Left lung (tissue), 10 donors: Measurements from ENCODE around the gene EXOC3. TPM values are rescaled to one million over a fixed set of nuclear protein-coding genes. Genes with fewer than 3 reads are reported as not detected.
"Not testable (repeated sequence)": the region's sequence is repeated elsewhere in the genome, so short reads cannot be mapped to it uniquely, and the experiment has no call there.

ENCODE experiments used
- ATAC-seq: fragments of 200-7000 bp; cut with Tn5 transposase; one replicate; pipeline ENCODE4 v1.9.1; 2020; ENCODE audit warnings: moderate library complexity
- DNase-seq, 4 donors: peaks; one replicate each; pipeline ENCODE4 v3.0.0-alpha.2; 2013 to 2020
- H3K27ac ChIP-seq, 2 donors: fragments of 200-600 bp; sonication (generic) in 1 of 2; one replicate each; pipeline versions ENCODE4 v1.5.0 to v1.8.0; 2020 to 2021
- H3K27me3 ChIP-seq, 2 donors: fragments of 200-600 bp; sonication (generic) in 1 of 2; one replicate each; pipeline versions ENCODE4 v1.5.0 to v1.8.0; 2020 to 2021
- H3K36me3 ChIP-seq, 2 donors: fragments of 200-600 bp; sonication (generic) in 1 of 2; one replicate each; pipeline versions ENCODE4 v1.5.0 to v1.8.0; 2020 to 2021
- H3K4me1 ChIP-seq, 2 donors: fragments of 200-600 bp; one replicate each; pipeline ENCODE4 v1.8.0; 2021
- H3K4me3 ChIP-seq, 2 donors: fragments of 200-600 bp; sonication (generic) in 1 of 2; one replicate each; pipeline versions ENCODE4 v1.5.0 to v1.8.0; 2020 to 2021; ENCODE audit warnings: mild to moderate bottlenecking in 1 of 2
- H3K9me3 ChIP-seq, 2 donors: fragments of 200-600 bp; sonication (generic) in 1 of 2; one replicate each; pipeline versions ENCODE4 v1.5.0 to v1.8.0; 2020 to 2021
- CTCF ChIP-seq, 2 donors: fragments of 200-600 bp; sonication (generic) in 1 of 2; IDR thresholded peaks; one replicate each; pipeline versions ENCODE4 v1.5.0 to v1.8.0; 2021; ENCODE audit warnings: antibody characterized with exemption in 2 of 2
- intact Hi-C, 2 donors: fragments of 100-400 bp; cut with DNase I; formaldehyde crosslinking; loops; one replicate each; pipeline versions ENCODE4 v1.11.2 to v1.14.2; 2022
- polyA plus RNA-seq, 6 donors: library from polyadenylated mRNA; unstranded; fragments of 120-200 nt; gene quantifications; one replicate each; pipeline ENCODE4 v1.2.1, GENCODE V29; 2013; ENCODE audit not compliant: insufficient read length in 6 of 6
- total RNA-seq, 2 donors: library from RNA; stranded (reverse); fragmentation: NEBNext Ultra II Directional; extraction: Animal tissue kit (Norgen Biotek cat#: 25700); gene quantifications; one replicate each; pipeline ENCODE4 v1.2.1, GENCODE V29; 2021
- donor health status: DM: no; HTN: yes; CAD: no.
- donor health status: DM: no; HTN: no; CAD: no.

EXOC3 gene
- total and polyA plus RNA-seq, 8 donors: 43.8 to 62.4 (median 57.0) TPM

GRCh38 chr5:472656-473550 lies 29.9 kb downstream of the EXOC3 start:
- no peak for TF ChIP-seq CTCF (IDR thresholded peaks at IDR 0.05)
- H3K27me3 ChIP-seq: peaks cover 25 to 41% of the 10 kb centered on the region in 2 donors
- H3K4me3 ChIP-seq: peak overlapping the region; percentile 75 to 89
- peak overlapping the region; percentile 67 to 81 for H3K27ac ChIP-seq
- H3K36me3 ChIP-seq: peaks cover 0 to 19% of the 10 kb centered on the region in 2 donors
- intact Hi-C loops: no loop called here
- ATAC-seq (peak; percentile 85), DNase-seq (peak; percentile 80 to 98 (median 90))
- H3K9me3 ChIP-seq: no peaks in the 10 kb centered on the region
- H3K4me1 ChIP-seq: peaks cover 7 to 34% of the 10 kb centered on the region in 2 donors

GRCh38 chr5:473551-474192 lies 30.7 kb downstream of the EXOC3 start:
- no peak for TF ChIP-seq CTCF (IDR thresholded peaks at IDR 0.05)
- Histone ChIP-seq H3K27me3 (peaks cover 25 to 49% of the 10 kb centered on the region in 2 donors), H3K27ac (peak overlapping the region in 1 of 2 donors; percentile 61), H3K9me3 (no peaks in the 10 kb centered on the region), H3K4me1 (peaks cover 7 to 34% of the 10 kb centered on the region in 2 donors), H3K36me3 (peaks cover 0 to 15% of the 10 kb centered on the region in 2 donors), H3K4me3 (peak overlapping the region; percentile 75 to 89)
- ATAC-seq (peak; percentile 15), DNase-seq (peak; percentile 30 to 76 (median 41))
- intact Hi-C loops: no loop called here

- Histone ChIP-seq H3K4me1 (peaks cover 7 to 34% of the 10 kb centered on the region in 2 donors), H3K4me3 (peak overlapping the region in 1 of 2 donors; percentile 89), H3K27me3 (peaks cover 29 to 56% of the 10 kb centered on the region in 2 donors)
- intact Hi-C loops, H3K27ac ChIP-seq, ATAC-seq, H3K9me3 ChIP-seq, DNase-seq, H3K36me3 ChIP-seq: not testable (repeated sequence)
These were observed 31.4 kb downstream of the EXOC3 start for GRCh38 chr5:474232-474839.

- DNase-seq: peak in 2 of 4 donors; percentile 31 to 82
- H3K9me3 ChIP-seq: no peaks in the 10 kb centered on the region
- peak overlapping the region in 1 of 2 donors; percentile 89 for H3K4me3 ChIP-seq
- H3K27me3 ChIP-seq: peaks cover 32 to 63% of the 10 kb centered on the region in 2 donors
- intact Hi-C loops: no loop called here
- H3K36me3 ChIP-seq: peaks cover 0 to 1% of the 10 kb centered on the region in 2 donors
- TF ChIP-seq CTCF (IDR thresholded peaks at IDR 0.05): no peak
- no peak for ATAC-seq
- H3K4me1 ChIP-seq: peaks cover 7 to 34% of the 10 kb centered on the region in 2 donors
- no peak overlapping the region for H3K27ac ChIP-seq
These were observed 32.1 kb downstream of the EXOC3 start for GRCh38 chr5:474840-475661.

- intact Hi-C loops: no loop called here
- TF ChIP-seq CTCF (IDR thresholded peaks at IDR 0.05): no peak
- DNase-seq (peak in 1 of 4 donors; percentile 76), ATAC-seq (no peak)
- H3K27ac ChIP-seq: no peak overlapping the region
- no peak overlapping the region for H3K4me3 ChIP-seq
- peaks cover 7 to 33% of the 10 kb centered on the region in 2 donors for H3K4me1 ChIP-seq
- no peaks in the 10 kb centered on the region for H3K9me3 ChIP-seq
- H3K27me3 ChIP-seq: peaks cover 32 to 69% of the 10 kb centered on the region in 2 donors
- no peaks in the 10 kb centered on the region for H3K36me3 ChIP-seq
These were observed 32.7 kb downstream of the EXOC3 start for GRCh38 chr5:475704-476101.
